ENCODE data around the gene ARHGAP18. TPM values are rescaled to one million over a fixed set of nuclear protein-coding genes. Genes with fewer than 3 reads are reported as not detected.
A peak's percentile ranks its signal among the peaks of the same experiment; 100 is the strongest.

The ARHGAP18 gene
- total and polyA plus RNA-seq, 2 of the 13 experiments (the other 11 are each of a cell fraction or from before 2014, with no cell fraction given), result 58.2 to 115 TPM

GRCh38 chr6:129601323-129601722 is 108.7 kb downstream of the ARHGAP18 start:
- peak; percentile 40 for ATAC-seq
- H3K79me2 ChIP-seq (ENCODE audit: insufficient read depth, low read length), result no peaks in the 10 kb centered on the region
- DNase-seq (ENCODE audit: low spot score), result no peak
- POLR2A ChIA-PET, result interaction anchor here (0.8 kb wide), 1 partner anchor 129 kb away, joined by 4 read pairs; no protein-coding TSS in a partner anchor
- 97% methylated on average over 3 of the region's 3 CpGs for WGBS (ENCODE audit: low lambda C conversion rate)
- H3K4me1 ChIP-seq (ENCODE audit: insufficient read depth, low read length), result no peaks in the 10 kb centered on the region
- H3K36me3 ChIP-seq (replicated peaks in 1 of 2; ENCODE audit: control insufficient read depth in 1 of 2, insufficient read depth in 2 of 2, low read length in 2 of 2), result peaks cover 23 to 76% of the 10 kb centered on the region in 2 experiments
- TF ChIP-seq GLI4 (CRISPR knock-in tag; IDR thresholded peaks at IDR 0.05; ENCODE audit: borderline replicate concordance) (no peak), AGO1 (IDR thresholded peaks at IDR 0.05; ENCODE audit: low read depth, low read length, poor library complexity, severe bottlenecking) (no peak), SIX4 (CRISPR knock-in tag; IDR thresholded peaks at IDR 0.05) (no peak), PRDM15 (CRISPR knock-in tag; IDR thresholded peaks at IDR 0.05) (no peak), ZNF850 (CRISPR knock-in tag; conservative IDR thresholded peaks at IDR 0.05) (no peak), ARID2 (CRISPR knock-in tag; IDR thresholded peaks at IDR 0.05; ENCODE audit: borderline replicate concordance) (no peak), ZKSCAN5 (CRISPR knock-in tag; IDR thresholded peaks at IDR 0.05) (no peak), TSC22D2 (CRISPR knock-in tag; IDR thresholded peaks at IDR 0.05; ENCODE audit: borderline replicate concordance) (no peak)
- no peak overlapping the region for H3K4me3 ChIP-seq (replicated peaks in 1 of 3; ENCODE audit: insufficient read depth in 1 of 3, low read depth in 2 of 3, low read length in 3 of 3)
- no peaks in the 10 kb centered on the region for H3K27me3 ChIP-seq (ENCODE audit: control insufficient read depth in 1 of 2, insufficient read depth in 2 of 2, low read length in 2 of 2)
- CTCF ChIA-PET (ENCODE audit: low intra/inter-chr PET ratio, low total read pairs), result no interaction called here
- H3K9me3 ChIP-seq (ENCODE audit: low read length), result no peaks in the 10 kb centered on the region
- no peak for FAIRE-seq
- no peak overlapping the region for H3K9ac ChIP-seq (ENCODE audit: insufficient read depth, low read depth, low read length)
- no peaks in the 10 kb centered on the region for H4K20me1 ChIP-seq (ENCODE audit: insufficient read depth, low read length)
- in situ Hi-C loops (cut with HindIII; ENCODE audit: extremely low pct_ligation_motif_present, low pct_unique_long_range_greater_than_20kb) (no loop called here), intact Hi-C loops (cut with micrococcal nuclease; ENCODE audit: unreplicated experiment) (no loop called here)
- no peak overlapping the region for H3K27ac ChIP-seq (ENCODE audit: extremely low read length, insufficient read depth, low read length)
- no peak overlapping the region for H3K4me2 ChIP-seq (ENCODE audit: low read depth, low read length)
- no TSS peak for BruUV-seq (replicated peaks)
- H2AFZ ChIP-seq (ENCODE audit: low read length), result no peak overlapping the region
